T-cell (primary cell): ENCODE measurements around the gene CSNK2B. TPM values are rescaled to one million over a fixed set of nuclear protein-coding genes. Genes with fewer than 3 reads are reported as not detected.

Source experiments
- ATAC-seq, 4 experiments: fragments of 200-7000 bp in 3 of 4; fragments of 150-1000 bp in 1 of 4; cut with Tn5 transposase; replicated peaks in 1 of 4; 1 replicate in 3 of 4; 2 replicates in 1 of 4; pipeline ENCODE4 v1.10.0; 2021; ENCODE audit warnings: moderate library complexity in 3 of 4, mild to moderate bottlenecking in 2 of 4, moderate number of reproducible peaks in 1 of 4
- CTCF ChIA-PET, 2 donors: fragments of 300-600 bp; sonication (Branson Sonifier 250); formaldehyde crosslinking; loops; one replicate each; lab custom pipeline; 2022; ENCODE audit warnings: antibody characterized with exemption in 2 of 2; lab: Charles Lee
- POLR2A ChIA-PET, 2 donors: fragments of 300-600 bp; sonication (Branson Sonifier 250); formaldehyde crosslinking; loops; one replicate each; lab custom pipeline; 2022; ENCODE audit warnings: antibody characterized with exemption in 2 of 2; lab: Charles Lee
- DNase-seq, 35 experiments: peaks; one replicate each; pipeline versions ENCODE4 v3.0.0 to v3.0.0-alpha.2; 2013 to 2023
- H3K27ac ChIP-seq: one replicate; pipeline ENCODE4 v1.5.1; 2013; ENCODE audit warnings: low read length
- H3K27me3 ChIP-seq, 2 experiments: replicated peaks in 1 of 2; 1 replicate in 1 of 2; 2 replicates in 1 of 2; pipeline versions ENCODE4 v1.6.1 to v1.7.0; 2013; ENCODE audit warnings: low read length in 1 of 2, mixed read lengths in 1 of 2; ENCODE audit not compliant: control insufficient read depth in 2 of 2, insufficient read depth in 2 of 2; ENCODE audit errors: extremely low read depth in 1 of 2
- H3K36me3 ChIP-seq, 2 donors: 1 replicate in 1 of 2; 2 replicates in 1 of 2; pipeline versions ENCODE4 v1.6.1 to v1.7.0; 2013; ENCODE audit warnings: low read length in 1 of 2; ENCODE audit not compliant: control insufficient read depth in 2 of 2, insufficient read depth in 1 of 2; ENCODE audit errors: extremely low read depth in 1 of 2
- H3K4me1 ChIP-seq, 2 experiments: 1 replicate in 1 of 2; 2 replicates in 1 of 2; pipeline versions ENCODE4 v1.6.1 to v1.7.0; 2013; ENCODE audit warnings: low read length in 2 of 2, mixed read lengths in 1 of 2; ENCODE audit not compliant: insufficient read depth in 2 of 2, control insufficient read depth in 1 of 2; ENCODE audit errors: extremely low read depth in 1 of 2
- H3K4me3 ChIP-seq, 2 donors: 1 replicate in 1 of 2; 2 replicates in 1 of 2; pipeline versions ENCODE4 v1.5.1 to v1.7.0; 2013; ENCODE audit warnings: mild to moderate bottlenecking in 2 of 2, low read length in 1 of 2, moderate library complexity in 1 of 2; ENCODE audit not compliant: control insufficient read depth in 1 of 2; ENCODE audit errors: extremely low read depth in 1 of 2
- H3K9me3 ChIP-seq: 2 replicates; pipeline ENCODE4 v1.7.0; 2013
- H3K27ac Mint-ChIP-seq, 2 donors: one replicate each; pipeline ENCODE4 v1.8.0; 2020 to 2021; ENCODE audit warnings: mild to moderate bottlenecking in 2 of 2, mixed read lengths in 2 of 2
- H3K27me3 Mint-ChIP-seq, 2 donors: one replicate each; pipeline ENCODE4 v1.8.0; 2021 to 2022; ENCODE audit warnings: mixed read lengths in 2 of 2
- H3K36me3 Mint-ChIP-seq: one replicate; pipeline ENCODE4 v1.8.0; 2021; ENCODE audit warnings: mixed read lengths
- H3K4me1 Mint-ChIP-seq, 3 donors: one replicate each; pipeline ENCODE4 v1.8.0; 2020 to 2022; ENCODE audit warnings: mixed read lengths in 3 of 3, mild to moderate bottlenecking in 1 of 3
- H3K4me3 Mint-ChIP-seq, 3 donors: one replicate each; pipeline ENCODE4 v1.8.0; 2020 to 2022; ENCODE audit warnings: mild to moderate bottlenecking in 3 of 3, mixed read lengths in 3 of 3, moderate library complexity in 3 of 3
- H3K9me3 Mint-ChIP-seq, 3 donors: one replicate each; pipeline ENCODE4 v1.8.0; 2020 to 2022; ENCODE audit warnings: mixed read lengths in 3 of 3
- WGBS: methylation state at CpG from one replicate; pipeline ENCODE4 v1.1.5; 2013; ENCODE audit warnings: missing lambda C conversion rate; ENCODE audit not compliant: insufficient coverage; 5-methylcytosine and 5-hydroxymethylcytosine counted together
- total RNA-seq, 35 experiments: library from RNA in 6 of 35; stranded (reverse) in 6 of 35; fragments of 120-200 nt in 1 of 35; gene quantifications; one replicate each; pipeline versions ENCODE4 v1.2.1 to v1.2.4 and lab custom pipeline; 2013 to 2026

CSNK2B gene
- total RNA-seq, 5 donors from 2014 or later (not counting 1 experiment from before 2014, with no cell fraction given) = 98.4 to 129 (median 126) TPM

DNA sequence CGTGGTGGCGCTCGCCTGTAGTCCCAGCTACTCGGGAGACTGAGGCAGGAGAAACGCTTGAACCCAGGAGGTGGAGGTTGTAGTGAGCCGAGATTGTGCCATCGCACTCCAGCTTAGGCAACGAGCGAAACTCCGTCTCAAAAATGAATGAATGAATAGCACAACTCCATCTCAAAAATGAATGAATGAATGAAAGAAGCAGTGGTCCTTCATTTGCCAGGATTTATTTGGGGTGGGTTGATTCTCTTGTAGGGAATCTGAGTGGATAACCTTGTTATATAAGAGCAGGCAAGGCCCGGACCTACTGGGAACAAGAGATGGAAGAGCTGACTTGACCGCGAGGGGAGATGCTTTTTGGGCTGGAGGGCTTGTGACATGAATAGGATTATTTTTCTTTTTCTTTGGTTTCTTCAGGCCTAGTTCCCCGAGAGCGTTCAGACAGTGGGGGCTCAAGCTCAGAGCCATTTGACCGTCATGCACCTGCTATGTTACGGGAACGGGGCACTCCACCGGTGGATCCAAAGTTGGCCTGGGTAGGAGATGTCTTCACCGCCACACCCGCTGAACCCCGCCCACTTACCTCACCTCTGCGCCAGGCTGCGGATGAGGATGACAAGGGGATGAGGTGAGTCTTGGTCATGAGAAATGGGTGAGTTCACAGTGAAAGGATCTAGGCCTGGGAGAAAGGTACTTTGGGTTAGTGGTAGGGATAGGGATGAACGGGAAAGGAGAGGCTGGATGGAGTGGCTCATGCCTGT, 35.5 kb upstream of the CSNK2B start:
- WGBS = 93% methylated on average over 14 of the region's 25 CpGs
- H3K36me3 Mint-ChIP-seq = peaks cover 60% of the 10 kb centered on the region
- Histone ChIP-seq H3K4me1 (no peaks in the 10 kb centered on the region), H3K27me3 (no peaks in the 10 kb centered on the region), H3K9me3 (no peaks in the 10 kb centered on the region), H3K27ac (no peak overlapping the region), H3K4me3 (no peak overlapping the region), H3K36me3 (peaks cover 33 to 98% of the 10 kb centered on the region in 2 donors)
- H3K4me1 Mint-ChIP-seq = peaks cover 0 to 14% (median 3%) of the 10 kb centered on the region in 3 donors
- no peaks in the 10 kb centered on the region for H3K27me3 Mint-ChIP-seq
- H3K27ac Mint-ChIP-seq = no peak overlapping the region
- ChIA-PET POLR2A (no interaction called here), CTCF (no interaction called here)
- ATAC-seq = no peak
- no peak for DNase-seq
- H3K4me3 Mint-ChIP-seq = no peak overlapping the region
- no peaks in the 10 kb centered on the region for H3K9me3 Mint-ChIP-seq

DNA sequence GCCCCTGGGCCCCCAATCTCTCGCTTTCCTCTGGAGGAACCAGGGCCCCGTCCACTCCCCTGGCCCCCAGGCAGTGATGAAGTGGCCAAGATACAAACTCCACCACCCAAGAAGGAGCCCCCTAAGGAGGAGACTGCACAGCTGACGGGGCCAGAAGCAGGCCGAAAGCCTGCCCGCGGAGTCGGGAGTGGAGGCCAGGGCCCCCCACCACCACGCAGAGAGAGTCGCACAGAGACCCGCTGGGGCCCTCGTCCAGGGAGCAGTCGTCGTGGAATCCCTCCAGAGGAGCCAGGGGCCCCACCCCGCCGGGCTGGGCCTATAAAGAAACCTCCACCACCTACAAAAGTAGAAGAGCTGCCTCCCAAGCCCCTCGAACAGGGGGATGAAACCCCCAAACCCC, 34.7 kb upstream of the CSNK2B start:
- CTCF ChIA-PET = no interaction called here
- H3K27ac Mint-ChIP-seq = no peak overlapping the region

DNA sequence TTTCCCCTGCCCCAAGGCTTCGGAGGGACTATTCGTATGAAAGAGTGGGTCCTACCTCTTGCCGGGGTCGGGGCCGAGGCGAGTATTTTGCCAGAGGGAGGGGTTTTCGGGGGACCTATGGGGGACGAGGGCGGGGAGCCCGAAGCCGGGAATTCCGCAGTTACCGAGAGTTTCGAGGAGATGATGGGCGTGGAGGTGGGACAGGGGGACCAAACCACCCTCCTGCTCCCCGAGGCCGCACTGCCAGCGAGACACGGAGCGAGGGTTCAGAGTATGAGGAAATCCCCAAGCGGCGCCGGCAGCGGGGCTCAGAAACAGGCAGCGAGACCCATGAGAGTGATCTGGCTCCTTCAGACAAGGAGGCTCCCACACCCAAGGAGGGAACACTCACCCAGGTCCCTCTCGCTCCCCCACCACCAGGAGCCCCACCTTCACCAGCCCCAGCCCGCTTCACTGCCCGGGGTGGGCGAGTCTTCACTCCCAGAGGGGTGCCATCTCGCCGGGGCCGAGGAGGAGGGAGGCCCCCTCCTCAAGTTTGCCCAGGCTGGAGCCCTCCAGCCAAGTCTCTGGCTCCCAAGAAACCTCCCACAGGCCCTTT, 34.1 kb upstream of the CSNK2B start:
- 97% methylated on average over 19 of the region's 32 CpGs for WGBS
- POLR2A ChIA-PET = no interaction called here
- Histone ChIP-seq H3K36me3 (peaks cover 40 to 98% of the 10 kb centered on the region in 2 donors), H3K27ac (no peak overlapping the region), H3K4me3 (no peak overlapping the region), H3K27me3 (no peaks in the 10 kb centered on the region), H3K9me3 (no peaks in the 10 kb centered on the region), H3K4me1 (no peaks in the 10 kb centered on the region)
- H3K4me3 Mint-ChIP-seq = no peak overlapping the region
- H3K9me3 Mint-ChIP-seq = no peaks in the 10 kb centered on the region
- no peaks in the 10 kb centered on the region for H3K27me3 Mint-ChIP-seq
- peaks cover 61% of the 10 kb centered on the region for H3K36me3 Mint-ChIP-seq
- CTCF ChIA-PET = no interaction called here
- ATAC-seq (peak in 1 of 4 experiments; percentile 5), DNase-seq (no peak)
- H3K4me1 Mint-ChIP-seq = peaks cover 0 to 14% (median 3%) of the 10 kb centered on the region in 3 donors
- H3K27ac Mint-ChIP-seq = no peak overlapping the region

More for the DNA sequence above, 34.7 kb upstream of the CSNK2B start:
- Mint-ChIP-seq H3K4me1 (peaks cover 0 to 14% (median 3%) of the 10 kb centered on the region in 3 donors), H3K9me3 (no peaks in the 10 kb centered on the region), H3K27me3 (no peaks in the 10 kb centered on the region), H3K36me3 (peaks cover 60% of the 10 kb centered on the region), H3K4me3 (no peak overlapping the region)
- Histone ChIP-seq H3K36me3 (peaks cover 40 to 98% of the 10 kb centered on the region in 2 donors), H3K27ac (no peak overlapping the region), H3K4me1 (no peaks in the 10 kb centered on the region), H3K27me3 (no peaks in the 10 kb centered on the region), H3K9me3 (no peaks in the 10 kb centered on the region), H3K4me3 (no peak overlapping the region)
- 99% methylated on average over 9 of the region's 16 CpGs for WGBS
- ATAC-seq (peak in 1 of 4 experiments; percentile 10), DNase-seq (no peak)
- POLR2A ChIA-PET = no interaction called here

DNA sequence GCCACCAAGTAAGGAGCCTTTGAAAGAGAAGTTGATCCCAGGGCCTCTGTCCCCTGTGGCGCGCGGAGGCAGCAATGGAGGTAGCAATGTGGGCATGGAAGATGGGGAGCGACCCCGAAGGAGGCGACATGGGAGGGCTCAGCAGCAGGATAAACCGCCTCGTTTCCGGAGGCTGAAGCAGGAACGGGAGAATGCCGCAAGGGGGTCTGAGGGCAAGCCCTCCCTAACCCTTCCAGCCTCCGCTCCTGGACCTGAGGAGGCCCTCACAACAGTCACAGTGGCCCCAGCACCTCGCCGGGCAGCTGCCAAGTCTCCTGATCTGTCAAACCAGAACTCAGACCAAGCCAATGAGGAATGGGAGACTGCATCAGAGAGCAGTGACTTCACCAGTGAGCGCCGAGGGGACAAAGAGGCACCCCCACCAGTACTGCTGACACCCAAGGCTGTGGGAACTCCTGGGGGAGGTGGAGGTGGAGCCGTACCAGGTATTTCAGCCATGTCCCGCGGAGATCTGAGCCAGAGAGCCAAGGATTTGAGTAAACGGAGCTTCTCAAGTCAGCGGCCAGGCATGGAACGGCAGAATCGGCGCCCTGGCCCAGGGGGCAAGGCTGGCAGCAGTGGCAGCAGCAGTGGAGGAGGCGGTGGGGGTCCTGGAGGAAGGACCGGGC, 33.5 kb upstream of the CSNK2B start:
- 98% methylated on average over 9 of the region's 26 CpGs for WGBS
- H3K27me3 ChIP-seq = no peaks in the 10 kb centered on the region
- DNase-seq (no peak), ATAC-seq (no peak)
- H3K4me3 ChIP-seq = no peak overlapping the region
- H3K27ac ChIP-seq = no peak overlapping the region
- H3K27ac Mint-ChIP-seq = no peak overlapping the region
- ChIA-PET POLR2A (no interaction called here), CTCF (no interaction called here)
- peaks cover 0 to 11% (median 3%) of the 10 kb centered on the region in 3 donors for H3K4me1 Mint-ChIP-seq
- no peaks in the 10 kb centered on the region for H3K4me1 ChIP-seq
- peaks cover 62% of the 10 kb centered on the region for H3K36me3 Mint-ChIP-seq
- no peaks in the 10 kb centered on the region for H3K9me3 Mint-ChIP-seq
- H3K27me3 Mint-ChIP-seq = no peaks in the 10 kb centered on the region
- no peaks in the 10 kb centered on the region for H3K9me3 ChIP-seq
- no peak overlapping the region for H3K4me3 Mint-ChIP-seq
- H3K36me3 ChIP-seq = peaks cover 39 to 98% of the 10 kb centered on the region in 2 donors

GRCh38 chr6:31633447-31633846, 32.4 kb upstream of the CSNK2B start:
- WGBS = 92% methylated on average over 5 of the region's 7 CpGs
- no peak for ATAC-seq
- CTCF ChIA-PET = no interaction called here

DNA sequence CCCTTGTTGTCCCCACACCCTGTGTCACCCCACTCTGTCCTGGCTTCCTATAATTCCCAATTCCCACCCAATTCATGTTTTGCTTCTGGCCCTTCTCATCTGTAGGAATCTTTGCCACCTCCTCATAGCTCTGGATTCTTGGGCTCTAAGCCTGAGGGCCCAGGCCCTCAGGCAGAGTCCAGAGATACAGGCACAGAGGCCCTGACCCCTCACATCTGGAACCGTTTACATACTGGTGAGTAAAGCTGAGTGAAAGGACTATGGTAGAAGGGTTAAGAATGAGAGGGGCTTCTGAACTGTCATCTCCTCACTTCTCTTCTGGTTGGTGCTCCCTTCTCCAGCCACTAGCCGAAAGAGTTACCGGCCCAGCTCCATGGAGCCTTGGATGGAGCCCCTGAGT, 31.7 kb upstream of the CSNK2B start:
- Mint-ChIP-seq H3K36me3 (peaks cover 52% of the 10 kb centered on the region), H3K27me3 (no peaks in the 10 kb centered on the region)

More at GRCh38 chr6:31633447-31633846, 32.4 kb upstream of the CSNK2B start:
- H3K9me3 ChIP-seq = no peaks in the 10 kb centered on the region
- H3K27me3 Mint-ChIP-seq = no peaks in the 10 kb centered on the region
- H3K36me3 ChIP-seq = peaks cover 37 to 97% of the 10 kb centered on the region in 2 donors
- H3K27ac Mint-ChIP-seq = no peak overlapping the region
- no peak overlapping the region for H3K4me3 Mint-ChIP-seq
- peaks cover 0 to 6% (median 0%) of the 10 kb centered on the region in 3 donors for H3K4me1 Mint-ChIP-seq
- POLR2A ChIA-PET = interaction anchor here in 1 of 2 donors (1.0 kb wide), 1 partner anchor 35 kb away, joined by 10 read pairs; no protein-coding TSS in a partner anchor
- no peaks in the 10 kb centered on the region for H3K27me3 ChIP-seq
- peaks cover 52% of the 10 kb centered on the region for H3K36me3 Mint-ChIP-seq
- no peak overlapping the region for H3K27ac ChIP-seq
- DNase-seq = no peak
- H3K9me3 Mint-ChIP-seq = no peaks in the 10 kb centered on the region
- no peak overlapping the region for H3K4me3 ChIP-seq
- H3K4me1 ChIP-seq = no peaks in the 10 kb centered on the region

More for the DNA sequence above, 31.7 kb upstream of the CSNK2B start:
- Histone ChIP-seq H3K9me3 (no peaks in the 10 kb centered on the region), H3K27me3 (no peaks in the 10 kb centered on the region), H3K36me3 (peaks cover 37 to 97% of the 10 kb centered on the region in 2 donors), H3K27ac (no peak overlapping the region), H3K4me3 (no peak overlapping the region), H3K4me1 (no peaks in the 10 kb centered on the region)
- Mint-ChIP-seq H3K27ac (no peak overlapping the region), H3K4me3 (no peak overlapping the region), H3K4me1 (peaks cover 0 to 6% (median 0%) of the 10 kb centered on the region in 3 donors), H3K9me3 (no peaks in the 10 kb centered on the region)
- CTCF ChIA-PET = no interaction called here
- ATAC-seq (no peak), DNase-seq (no peak)
- POLR2A ChIA-PET = interaction anchor here in 1 of 2 donors (1.0 kb wide), 1 partner anchor 35 kb away, joined by 10 read pairs; no protein-coding TSS in a partner anchor
- WGBS = no CpG with 5 or more reads among the region's 3 CpGs
